T-helper 1 cell treated with Interleukin-12 subunit alpha and Interleukin-12 subunit beta and Interleukin-4 antibody, amounts not matched to agents 30 ng/mL and 1 ng/mL, for 36 hours (primary cell): Measurements from ENCODE around the gene VPS26B. TPM values are rescaled to one million over a fixed set of nuclear protein-coding genes. Genes with fewer than 3 reads are reported as not detected.

ENCODE experiments used
- intact Hi-C: fragments of 100-400 bp; cut with micrococcal nuclease; formaldehyde crosslinking; loops from one replicate; pipeline ENCODE4 v1.15.1; 2024
- total RNA-seq: library from RNA; stranded (reverse); gene quantifications from 2 replicates; pipeline ENCODE4 v1.2.3, GENCODE V29; 2022

VPS26B gene
- total RNA-seq, 1 donor from 2014 or later, result 58.9 TPM

DNA sequence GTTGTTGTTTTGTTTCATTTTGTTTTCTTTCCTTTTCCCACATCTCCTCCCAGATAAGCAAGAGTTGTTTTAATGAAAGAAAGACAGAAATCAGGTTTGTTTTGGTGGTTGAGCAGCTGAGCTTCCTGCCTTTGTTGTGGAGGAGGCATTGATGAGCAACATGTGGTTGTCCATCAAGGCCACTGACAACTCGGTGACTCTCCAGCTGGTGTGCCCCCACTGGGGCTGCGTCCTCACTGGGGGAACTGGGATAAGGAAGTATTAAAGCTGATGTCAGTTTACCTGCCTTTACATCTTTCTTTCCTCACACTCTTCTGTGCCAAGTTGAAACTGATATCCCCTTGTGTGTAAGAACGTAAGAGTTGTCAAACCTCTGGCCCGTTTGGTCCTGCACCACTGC lies 5.9 kb downstream of the VPS26B start:
- intact Hi-C loops, result no loop called here

GRCh38 chr11:134231958-134232659 lies 7.6 kb downstream of the VPS26B start:
- intact Hi-C loops, result no loop called here

DNA sequence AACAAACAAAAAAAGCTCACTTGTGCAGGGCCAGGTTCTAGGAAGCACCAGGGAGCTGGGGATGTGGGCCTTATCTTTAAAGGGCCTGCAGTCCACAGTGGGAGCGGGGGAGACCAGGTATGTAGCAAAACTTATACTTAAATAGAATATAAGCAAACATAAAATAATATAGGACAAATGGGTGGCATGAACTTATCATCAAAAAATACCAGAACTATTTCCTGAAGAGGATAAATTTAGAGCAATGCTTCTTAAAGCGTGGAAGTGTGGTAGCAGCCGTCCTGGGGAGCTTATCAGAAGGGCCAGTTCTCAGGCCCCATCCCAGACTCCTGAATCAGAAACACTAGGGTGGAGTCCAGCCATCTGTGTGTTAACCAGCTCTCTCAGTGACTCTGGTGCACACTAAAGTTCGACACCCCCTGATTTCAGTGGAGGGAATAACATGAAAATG lies 9.3 kb downstream of the VPS26B start:
- intact Hi-C loops, result no loop called here

DNA sequence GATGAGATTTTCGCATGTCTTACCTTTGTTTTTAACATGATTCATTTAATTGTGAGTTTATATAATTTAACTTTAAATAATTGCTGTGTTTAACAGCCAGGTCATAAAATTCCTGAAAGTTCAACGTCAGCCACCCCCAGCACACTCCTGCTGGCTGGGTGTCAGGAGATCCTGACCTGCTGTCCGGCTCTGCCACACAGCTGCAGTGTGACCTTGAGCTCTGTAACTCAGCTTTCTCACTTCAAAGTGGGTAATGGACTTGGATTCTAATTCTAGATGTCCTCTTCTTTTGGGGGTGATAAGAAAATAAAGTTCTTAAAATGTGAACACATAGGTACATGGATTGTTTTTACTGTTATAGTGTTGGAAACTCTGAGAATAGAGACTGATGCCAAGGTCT lies 10.9 kb downstream of the VPS26B start:
- intact Hi-C loops, result no loop called here

DNA sequence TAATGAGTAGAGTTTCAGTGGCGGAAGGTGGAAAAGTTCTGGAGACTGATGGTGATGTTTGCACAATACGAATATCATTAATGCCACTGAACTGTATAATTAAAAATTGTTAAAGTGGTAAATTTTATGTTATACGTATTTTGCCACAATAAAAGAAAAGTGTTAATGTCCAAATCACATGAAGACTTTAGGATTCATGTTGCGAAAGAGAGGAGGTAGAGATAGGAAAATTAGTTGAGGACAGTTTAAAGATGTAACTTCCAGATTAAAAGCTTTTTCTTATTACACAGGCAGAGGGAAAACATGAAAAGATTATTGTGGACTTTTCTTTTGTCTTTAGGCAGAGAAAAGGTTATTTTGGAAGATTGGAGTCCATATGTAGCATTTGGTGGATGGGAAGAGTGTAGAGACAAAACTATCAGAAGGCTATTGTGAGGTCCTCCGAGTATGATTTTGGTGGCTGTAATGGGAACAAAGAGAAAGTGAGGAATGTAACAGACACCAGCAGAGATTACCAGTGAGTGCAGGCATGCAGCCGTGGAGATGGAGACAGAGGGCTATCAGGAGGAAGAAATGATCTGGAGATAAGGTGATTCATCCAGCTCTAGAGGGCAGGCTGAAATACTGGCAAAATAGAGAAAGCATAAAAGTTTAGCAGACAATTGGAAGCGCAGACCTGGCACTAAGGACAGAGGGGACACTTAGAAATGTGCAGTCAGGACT lies 12.5 kb downstream of the VPS26B start:
- intact Hi-C loops, result no loop called here

DNA sequence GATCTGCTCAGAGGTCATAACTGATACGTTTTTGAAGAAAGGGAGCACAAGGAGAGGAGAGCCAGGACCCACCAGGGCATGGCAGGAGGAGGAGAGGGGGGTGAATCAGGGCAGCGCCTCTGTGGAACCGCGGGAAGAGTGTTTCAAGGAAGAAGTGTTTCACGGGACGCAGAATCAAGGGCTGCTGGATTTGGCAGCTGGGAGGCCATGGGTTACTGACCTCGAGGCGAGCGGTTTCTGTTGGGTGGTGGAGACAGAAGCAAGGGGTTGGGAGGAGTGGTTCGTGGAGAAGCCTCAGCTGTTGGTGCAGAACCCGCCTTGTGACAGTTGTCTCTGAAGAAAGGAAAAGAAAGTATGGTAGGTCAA lies 13.1 kb downstream of the VPS26B start:
- intact Hi-C loops, result no loop called here

DNA sequence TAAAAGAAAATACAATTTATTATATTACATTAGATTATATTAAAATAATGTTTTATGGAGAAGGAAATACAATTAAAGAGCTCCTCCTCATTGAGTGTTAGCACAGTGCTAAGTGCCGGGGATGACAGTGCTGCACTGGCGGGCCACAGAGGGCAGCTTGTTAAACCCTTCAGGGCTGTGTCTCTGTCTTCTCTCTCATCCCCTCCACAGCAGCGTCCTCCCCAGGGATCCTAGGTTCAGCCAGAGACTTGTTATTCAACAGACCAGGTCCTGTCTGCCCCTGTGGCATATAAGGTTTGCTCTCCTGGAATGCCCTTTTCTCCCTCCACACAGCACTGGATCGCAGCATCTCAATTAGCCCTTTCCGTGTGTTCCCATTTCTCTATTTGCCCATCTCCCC lies 14.5 kb downstream of the VPS26B start:
- intact Hi-C loops, result no loop called here

DNA sequence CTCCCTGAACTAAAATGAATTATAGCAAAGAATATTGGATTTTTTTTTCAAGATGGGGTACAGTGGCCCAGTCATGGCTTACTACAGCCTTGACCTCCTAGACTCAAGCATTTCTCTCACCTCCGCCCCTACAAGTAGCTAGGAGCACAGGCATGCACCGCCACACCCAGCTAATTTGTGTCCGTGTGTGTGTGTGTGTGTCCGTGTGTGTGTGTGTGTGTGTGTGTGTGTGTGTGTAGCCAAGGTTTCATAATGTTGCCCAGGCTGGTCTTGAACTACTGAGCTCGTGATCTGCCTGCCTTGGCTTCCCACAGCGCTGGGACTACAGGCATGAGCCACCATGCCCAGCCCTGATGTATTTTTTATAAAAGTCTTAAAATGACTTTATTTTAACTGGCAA lies 16.1 kb downstream of the VPS26B start:
- intact Hi-C loops, result no loop called here

- intact Hi-C loops, result no loop called here
These were observed 17.9 kb downstream of the VPS26B start for GRCh38 chr11:134242376-134242775.

DNA sequence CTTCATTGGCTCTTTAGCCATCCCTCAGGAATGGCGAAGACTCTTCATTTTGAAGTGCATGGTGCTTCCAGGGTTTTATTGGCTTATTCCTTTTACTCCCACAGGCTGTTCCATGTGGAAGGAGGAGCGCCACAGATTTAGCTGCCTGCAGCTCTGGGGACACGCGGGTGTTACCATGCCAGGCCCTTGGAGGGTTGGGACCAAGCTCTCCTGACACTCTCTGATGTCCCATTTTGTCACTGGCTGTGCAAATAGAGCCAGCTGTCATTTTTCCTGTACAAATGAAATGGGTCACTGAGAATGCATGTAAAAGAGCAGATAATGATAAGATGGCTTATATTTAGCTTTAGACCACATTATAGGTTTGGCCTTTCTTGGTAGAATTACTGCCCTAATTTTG lies 19.4 kb downstream of the VPS26B start:
- intact Hi-C loops, result loop anchor here (1.0 kb wide), 2 partner anchors 19 to 37 kb away; no protein-coding TSS in a partner anchor

DNA sequence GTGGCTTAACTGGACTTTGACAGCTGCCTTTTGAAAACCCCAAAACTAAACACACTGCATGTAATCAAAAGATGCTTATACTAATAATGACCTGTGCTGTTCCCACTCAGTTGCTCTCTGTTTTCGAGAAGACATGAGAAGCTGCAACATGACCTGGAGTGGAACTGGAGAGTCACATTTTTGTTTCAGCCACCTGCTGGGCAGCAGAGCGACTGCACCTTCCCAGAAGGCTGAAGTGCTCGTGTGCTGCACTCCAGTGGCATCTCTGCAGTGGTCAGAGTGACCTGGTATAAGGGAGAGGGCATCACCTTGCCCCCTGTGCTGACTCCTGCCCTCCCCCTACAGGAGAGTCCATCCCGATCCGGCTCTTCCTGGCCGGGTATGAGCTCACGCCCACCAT lies 20.1 kb downstream of the VPS26B start:
- intact Hi-C loops, result loop anchor here (1.0 kb wide), 2 partner anchors 19 to 37 kb away; no protein-coding TSS in a partner anchor

- intact Hi-C loops, result no loop called here
These were observed 21.0 kb downstream of the VPS26B start for GRCh38 chr11:134245434-134245833.

DNA sequence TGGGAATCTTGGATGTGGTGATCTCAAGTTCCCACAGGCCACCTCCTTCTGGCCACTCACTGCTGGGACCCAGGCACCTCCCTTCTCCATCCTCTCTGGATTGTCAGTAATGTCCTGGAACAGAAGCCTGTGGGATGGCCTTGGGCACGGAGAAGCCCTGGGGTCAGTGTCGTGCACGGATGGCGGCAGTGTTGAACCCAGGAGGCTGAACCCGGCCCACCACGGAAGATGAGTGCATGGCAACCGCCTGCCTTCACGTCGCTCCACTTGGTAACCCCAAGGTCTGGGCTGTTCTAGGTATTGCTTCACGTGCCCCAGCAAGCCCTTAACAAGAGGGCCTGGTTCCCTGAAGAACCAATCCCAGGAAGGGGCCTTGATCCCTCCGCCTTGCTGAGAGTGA lies 21.6 kb downstream of the VPS26B start:
- intact Hi-C loops, result no loop called here

DNA sequence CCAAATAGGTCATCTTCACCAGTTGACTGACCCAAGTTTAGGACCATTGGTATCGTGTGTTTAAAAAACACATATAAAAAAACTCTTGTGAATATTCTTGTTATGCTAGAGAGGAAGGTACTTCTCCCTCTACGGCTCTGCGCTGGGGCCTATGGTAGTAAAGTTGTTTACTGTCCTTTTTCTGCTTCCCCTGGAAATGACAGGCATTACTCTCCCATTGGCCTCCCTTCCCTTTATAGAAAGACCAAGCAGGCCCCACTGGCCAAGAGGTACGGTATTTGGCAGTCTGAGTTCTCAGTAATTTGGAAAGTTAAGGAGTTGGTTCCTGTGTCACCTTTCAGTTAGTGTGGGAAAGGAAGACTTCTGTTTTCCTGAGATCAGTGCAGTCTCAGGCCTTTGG lies 22.2 kb downstream of the VPS26B start:
- intact Hi-C loops, result no loop called here

DNA sequence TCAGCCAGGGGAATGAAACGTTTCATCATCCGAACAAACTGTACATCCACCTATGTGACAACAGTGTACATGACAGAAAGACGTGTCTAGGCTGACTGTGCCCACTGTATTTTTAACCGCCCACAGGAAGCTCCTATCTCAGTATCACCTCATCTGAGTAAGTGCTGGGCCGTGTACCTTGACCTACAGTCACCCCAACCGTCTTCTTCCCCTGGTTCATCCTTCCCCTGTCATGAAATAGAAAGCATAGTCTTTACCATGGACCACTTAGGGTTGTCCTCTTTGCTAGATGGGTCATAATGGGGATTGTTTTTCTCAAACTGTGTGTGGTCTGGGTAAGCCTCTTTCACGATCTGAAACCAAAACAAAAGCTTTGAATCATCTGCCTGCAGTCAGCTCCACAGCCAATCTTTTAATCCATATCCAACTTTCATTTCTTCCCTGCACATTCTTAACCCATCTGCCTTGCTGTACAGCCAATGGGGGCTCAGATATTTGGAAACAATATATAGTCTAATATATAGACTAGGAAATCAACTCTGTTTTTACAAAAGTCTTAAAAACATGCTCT lies 24.5 kb downstream of the VPS26B start:
- intact Hi-C loops, result no loop called here

- intact Hi-C loops, result no loop called here
These were observed 25.8 kb downstream of the VPS26B start for GRCh38 chr11:134250246-134250645.

GRCh38 chr11:134250675-134251074 lies 26.2 kb downstream of the VPS26B start:
- intact Hi-C loops, result no loop called here

- intact Hi-C loops, result loop anchor here (1.0 to 2.0 kb wide), 11 partner anchors 10 to 325 kb away; partner anchors contain the start of gene GLB1L2
These were observed 28.1 kb downstream of the VPS26B start for GRCh38 chr11:134252346-134253187.

GRCh38 chr11:134253188-134253993 lies 28.9 kb downstream of the VPS26B start, which contains the start of the genes ACAD8 and THYN1:
Gene ACAD8, plus strand, starts transcription at chr11:134253568. Its CDS starts 33 bp downstream, at chr11:134253601.
Gene THYN1, minus strand, starts transcription at chr11:134253352. Its CDS starts 470 bp downstream, at chr11:134252882.
- intact Hi-C loops, result loop anchor here (1.0 to 2.0 kb wide), 11 partner anchors 9 to 326 kb away; partner anchors contain the start of gene GLB1L2

GRCh38 chr11:134254433-134255183 lies 30.1 kb downstream of the VPS26B start:
- intact Hi-C loops, result no loop called here
